Memory B cell (primary cell): ENCODE results near the gene BSN.

Experiments used
- ATAC-seq: fragments of 150-1000 bp; cut with Tn5 transposase; 2 replicates; pipeline ENCODE4 v1.10.0; 2021; ENCODE audit warnings: low read depth, mild to moderate bottlenecking, moderate library complexity
- DNase-seq, 2 donors: peaks; one replicate each; pipeline ENCODE4 v3.0.0; 2022; ENCODE audit warnings: low spot score in 2 of 2
- H3K27ac Mint-ChIP-seq: one replicate; pipeline ENCODE4 v1.8.0; 2022; ENCODE audit warnings: mild to moderate bottlenecking, moderate library complexity, mixed read lengths
- H3K27me3 Mint-ChIP-seq: one replicate; pipeline ENCODE4 v1.8.0; 2022; ENCODE audit warnings: mixed read lengths
- H3K36me3 Mint-ChIP-seq: one replicate; pipeline ENCODE4 v1.8.0; 2022; ENCODE audit warnings: mild to moderate bottlenecking, mixed read lengths
- H3K4me1 Mint-ChIP-seq: one replicate; pipeline ENCODE4 v1.8.0; 2022; ENCODE audit warnings: mixed read lengths
- H3K4me3 Mint-ChIP-seq: one replicate; pipeline ENCODE4 v1.8.0; 2022; ENCODE audit warnings: mild to moderate bottlenecking, moderate library complexity, mixed read lengths
- H3K9me3 Mint-ChIP-seq: one replicate; pipeline ENCODE4 v1.8.0; 2022; ENCODE audit warnings: mixed read lengths

BSN gene

DNA sequence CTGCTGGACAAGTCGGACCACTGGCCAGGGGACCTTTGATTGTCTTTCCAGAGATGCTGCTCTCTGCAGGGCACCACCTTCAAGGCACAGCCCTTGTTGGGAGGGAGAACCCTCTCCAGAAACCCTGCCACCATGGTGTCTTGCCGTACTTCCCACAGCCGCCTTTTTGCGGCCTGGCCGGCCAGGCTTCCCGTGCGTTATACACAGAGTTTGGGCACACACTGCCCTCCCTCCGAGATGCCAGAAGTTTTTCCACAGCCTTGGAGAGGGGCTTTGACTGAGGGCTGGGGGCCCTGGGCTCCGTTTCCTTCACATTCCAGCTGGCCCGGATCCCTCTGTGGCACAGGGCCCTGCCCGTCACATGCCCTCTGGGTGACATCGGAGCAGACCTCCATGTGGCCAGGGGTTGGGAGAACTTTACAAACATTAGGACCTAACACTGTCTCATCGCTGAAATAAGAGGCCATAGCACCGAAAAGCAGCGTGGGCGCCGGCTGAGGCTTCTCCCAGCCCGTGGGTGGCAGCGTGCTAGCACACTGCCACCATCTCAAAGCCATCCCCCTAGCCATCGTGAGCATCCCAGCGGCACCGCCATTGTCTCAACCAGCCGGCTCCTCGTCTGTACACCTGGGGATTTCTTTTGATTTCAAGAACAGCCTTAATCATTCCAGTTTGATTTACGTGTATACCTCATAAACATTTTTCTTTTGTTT lies 113.6 kb downstream of the BSN start:
- Mint-ChIP-seq H3K36me3 (no peaks in the 10 kb centered on the region), H3K9me3 (no peaks in the 10 kb centered on the region), H3K4me3 (no peak overlapping the region), H3K27ac (no peak overlapping the region), H3K27me3 (peaks cover 11% of the 10 kb centered on the region), H3K4me1 (peaks cover 6% of the 10 kb centered on the region)
- ATAC-seq (no peak), DNase-seq (no peak)

DNA sequence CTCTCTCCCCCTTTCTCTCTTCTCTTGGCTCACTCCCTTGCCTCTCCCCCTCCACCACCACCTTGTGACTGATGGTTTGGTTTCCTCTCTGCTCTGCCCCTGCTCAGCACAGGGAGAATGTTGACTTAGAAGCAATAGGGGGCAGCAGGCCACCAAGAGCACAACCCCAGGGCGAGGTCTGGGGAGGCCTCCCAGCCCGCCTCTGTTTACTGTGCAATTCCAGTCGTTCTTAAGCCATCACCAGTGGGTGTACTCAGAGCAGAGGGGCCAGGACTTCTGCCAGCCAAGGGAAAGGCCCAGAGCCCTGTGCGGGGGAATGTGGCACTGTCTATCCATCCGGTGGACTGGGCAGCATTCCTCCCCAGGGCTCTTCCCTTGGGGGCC lies 114.1 kb downstream of the BSN start:
- Mint-ChIP-seq H3K36me3 (no peaks in the 10 kb centered on the region), H3K4me1 (peaks cover 6% of the 10 kb centered on the region), H3K9me3 (no peaks in the 10 kb centered on the region), H3K27ac (no peak overlapping the region), H3K27me3 (peaks cover 11% of the 10 kb centered on the region), H3K4me3 (no peak overlapping the region)
- ATAC-seq (no peak), DNase-seq (no peak)

DNA sequence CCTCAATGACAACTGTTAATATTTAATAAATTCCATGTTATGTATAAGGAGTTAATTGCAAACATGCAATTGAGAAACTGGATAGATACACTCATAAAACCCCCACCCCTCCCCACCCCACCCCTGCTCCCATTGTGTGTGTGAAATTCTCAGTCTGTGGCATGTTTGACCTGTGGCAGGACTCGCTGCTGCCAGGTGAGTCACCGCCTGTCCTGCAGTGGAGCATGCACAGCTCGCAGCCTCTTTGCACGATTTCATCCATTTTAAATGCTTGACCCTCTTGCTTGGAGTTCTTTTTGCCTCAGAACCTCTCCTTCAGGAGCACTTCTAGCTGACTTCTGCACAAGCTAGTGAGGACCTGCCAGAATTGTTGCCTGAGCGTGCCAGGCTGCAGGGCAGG lies 114.6 kb downstream of the BSN start:
- Mint-ChIP-seq H3K9me3 (no peaks in the 10 kb centered on the region), H3K4me1 (peaks cover 10% of the 10 kb centered on the region), H3K27ac (no peak overlapping the region), H3K4me3 (no peak overlapping the region), H3K27me3 (peaks cover 11% of the 10 kb centered on the region), H3K36me3 (no peaks in the 10 kb centered on the region)
- DNase-seq (no peak), ATAC-seq (no peak)

DNA sequence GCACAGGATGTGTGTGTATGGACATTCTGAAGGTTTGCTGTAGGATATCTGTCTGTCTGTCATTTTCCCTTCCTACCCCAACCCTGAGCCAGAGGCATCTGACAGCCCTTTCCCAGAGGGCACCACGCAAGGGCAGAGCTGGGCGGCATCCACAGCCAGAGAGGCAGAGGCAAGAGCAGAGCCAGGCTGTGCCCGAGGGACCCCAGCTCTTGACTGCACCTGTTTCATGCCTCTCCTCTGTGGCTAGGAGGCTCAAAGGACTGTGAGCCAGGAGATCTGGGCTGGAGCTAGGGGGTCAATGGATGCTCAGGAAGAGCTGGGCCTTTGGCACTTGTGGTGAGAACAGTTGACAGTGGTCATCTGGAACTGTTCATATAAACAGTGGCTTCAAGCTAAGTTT lies 115.1 kb downstream of the BSN start:
- H3K4me3 Mint-ChIP-seq = no peak overlapping the region
- H3K4me1 Mint-ChIP-seq = peaks cover 10% of the 10 kb centered on the region
- ATAC-seq = no peak
- no peaks in the 10 kb centered on the region for H3K9me3 Mint-ChIP-seq
- no peaks in the 10 kb centered on the region for H3K36me3 Mint-ChIP-seq
- H3K27ac Mint-ChIP-seq = no peak overlapping the region
- no peak for DNase-seq
- H3K27me3 Mint-ChIP-seq = peaks cover 9% of the 10 kb centered on the region

DNA sequence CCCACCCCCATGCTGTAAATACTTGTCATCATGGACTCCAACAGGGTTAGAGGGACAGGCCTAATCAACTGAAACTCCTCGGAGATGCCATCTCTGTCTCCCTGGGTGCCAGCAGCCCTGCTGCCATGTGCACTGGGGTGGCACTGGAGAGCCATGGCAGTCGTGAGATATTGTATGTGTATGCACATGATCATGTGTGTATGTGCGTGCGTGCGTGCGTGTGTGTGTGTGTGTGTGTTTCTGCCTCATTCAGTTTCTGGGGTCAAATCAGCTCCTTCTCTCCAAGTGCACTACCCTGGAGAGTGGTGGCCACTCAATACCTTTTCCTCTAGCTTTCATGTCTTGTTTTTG lies 116.6 kb downstream of the BSN start:
- ATAC-seq (no peak), DNase-seq (no peak)
- peaks cover 1% of the 10 kb centered on the region for H3K36me3 Mint-ChIP-seq
- no peak overlapping the region for H3K27ac Mint-ChIP-seq
- H3K27me3 Mint-ChIP-seq = peaks cover 5% of the 10 kb centered on the region
- H3K4me3 Mint-ChIP-seq = no peak overlapping the region
- H3K4me1 Mint-ChIP-seq = peaks cover 18% of the 10 kb centered on the region
- H3K9me3 Mint-ChIP-seq = no peaks in the 10 kb centered on the region

DNA sequence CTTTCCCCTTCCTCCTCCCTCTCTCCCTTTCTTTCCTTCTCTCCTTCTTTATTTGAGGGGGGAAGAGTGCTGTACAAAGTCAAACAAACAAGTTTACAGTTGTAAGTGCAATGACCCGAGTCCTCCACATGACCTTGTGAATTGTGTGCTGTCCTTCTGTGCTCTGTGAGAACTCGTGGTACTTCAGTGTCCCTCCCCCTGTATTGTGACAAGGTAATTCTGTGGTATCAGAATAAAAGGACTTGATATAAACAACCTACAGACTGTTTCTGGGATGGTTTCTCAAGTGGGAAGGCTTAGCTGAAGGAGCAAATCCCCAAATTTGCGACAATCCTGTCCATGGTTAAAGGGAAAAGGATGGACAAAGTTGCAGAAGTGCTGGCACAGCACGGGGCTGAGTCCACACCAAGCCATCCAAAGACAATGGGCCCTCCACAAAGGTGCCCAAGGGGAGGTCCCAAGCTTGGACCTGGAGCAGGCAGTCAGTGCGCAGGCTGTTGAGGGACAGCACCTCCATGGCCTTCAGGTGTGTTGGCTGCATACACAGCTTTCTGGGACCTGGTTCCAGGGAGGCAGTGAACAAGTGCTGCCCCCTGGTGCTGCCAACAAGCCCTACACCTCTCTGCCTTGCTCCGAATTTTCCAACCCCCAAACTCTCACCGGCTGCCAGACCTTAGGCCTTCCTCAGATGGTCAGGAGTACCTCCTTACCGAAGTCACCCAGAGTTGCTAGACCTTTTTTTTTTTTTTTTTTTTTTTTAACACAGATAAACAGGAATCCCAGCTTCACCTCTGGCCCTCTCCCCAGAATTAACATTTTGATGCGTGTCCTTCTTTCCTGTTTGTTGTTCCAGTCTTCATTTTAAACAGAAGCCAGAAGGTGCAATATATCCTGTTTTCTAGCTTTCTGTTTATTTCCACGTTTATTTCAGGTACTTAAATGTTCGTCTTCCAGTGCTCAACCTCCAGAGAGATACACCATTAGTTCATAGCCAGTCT lies 117.3 kb downstream of the BSN start:
- no peak overlapping the region for H3K27ac Mint-ChIP-seq
- H3K27me3 Mint-ChIP-seq = peaks cover 3% of the 10 kb centered on the region
- H3K4me3 Mint-ChIP-seq = peak overlapping the region; percentile 49
- no peaks in the 10 kb centered on the region for H3K9me3 Mint-ChIP-seq
- peak; percentile 61 to 66 for DNase-seq
- no peak for ATAC-seq
- H3K36me3 Mint-ChIP-seq = peaks cover 2% of the 10 kb centered on the region
- peaks cover 18% of the 10 kb centered on the region for H3K4me1 Mint-ChIP-seq

DNA sequence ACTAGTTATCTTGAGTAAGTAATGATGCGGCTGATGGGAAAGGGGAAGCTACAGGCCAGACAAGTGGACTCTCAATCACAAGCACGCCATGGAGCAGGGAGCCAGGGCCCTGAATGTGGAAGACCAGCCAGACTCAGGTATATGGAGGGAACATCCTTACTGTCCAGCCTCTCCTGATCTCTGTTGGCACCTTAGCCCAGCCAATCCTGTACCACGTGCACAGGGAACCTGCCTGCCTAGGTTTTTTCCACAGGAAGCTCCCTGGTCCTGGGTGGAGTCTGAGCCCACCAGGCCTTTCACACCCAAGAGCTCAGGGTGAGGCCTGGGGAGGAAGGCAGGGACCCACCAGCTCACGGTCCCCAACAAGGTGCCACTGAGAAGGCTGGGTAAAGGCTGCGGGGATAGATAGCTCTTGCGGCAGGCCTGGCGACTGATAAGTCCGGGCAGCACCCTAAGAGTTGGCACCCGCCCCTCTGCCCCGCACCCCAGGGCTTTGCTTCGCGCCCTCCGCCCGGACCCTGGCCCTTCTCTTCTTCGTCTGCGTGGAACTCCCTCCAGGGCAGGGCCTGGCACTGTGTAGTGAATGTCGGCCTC lies 118.9 kb downstream of the BSN start:
- H3K27me3 Mint-ChIP-seq = peaks cover 2% of the 10 kb centered on the region

DNA sequence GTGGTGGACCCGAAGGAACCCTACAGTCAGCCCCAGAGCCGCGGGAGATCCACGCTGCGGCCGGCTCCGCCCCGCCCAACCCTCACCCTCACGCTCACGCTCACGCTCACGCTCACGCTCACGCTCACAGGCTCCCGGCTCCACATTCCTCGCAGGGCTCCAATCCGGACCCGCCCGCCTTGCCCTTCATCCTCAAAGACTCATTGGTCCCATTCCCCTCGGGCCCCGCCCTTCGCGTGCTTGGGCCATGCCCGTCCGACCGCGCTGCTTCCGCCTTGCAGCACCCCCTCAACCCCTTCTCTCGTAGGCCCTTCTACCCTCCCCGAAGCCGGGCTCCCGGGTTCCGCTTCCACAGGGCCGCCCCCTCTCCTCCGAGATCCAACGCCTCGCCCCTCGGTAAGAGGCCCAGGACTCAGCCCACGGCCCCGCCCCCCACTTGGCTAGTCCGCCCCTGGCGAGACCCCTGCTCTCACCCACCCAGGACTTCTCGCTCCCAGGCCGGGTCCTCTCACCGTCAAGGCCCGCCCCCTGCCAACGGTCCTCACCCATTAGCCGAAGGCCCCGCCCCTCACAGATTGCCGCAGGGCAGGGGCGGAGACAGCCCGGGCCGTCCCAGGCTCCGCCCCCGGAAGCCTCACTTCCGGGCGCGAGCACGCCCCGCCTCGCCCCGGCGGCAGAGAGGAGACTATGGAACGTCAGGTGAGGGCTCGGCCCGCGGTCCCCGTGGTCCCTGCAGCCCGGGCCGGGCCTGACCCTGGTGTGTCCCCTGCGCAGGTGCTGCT lies 119.6 kb downstream of the BSN start, which contains the start of gene APEH:
TSS of gene APEH (plus strand) at position 637 of the 782 bp plus-strand sequence. CDS start at position 688, 51 bp downstream.
- Mint-ChIP-seq H3K27ac (peak within 1 kb of the TSS; percentile 97), H3K4me1 (peaks cover 20% of the 10 kb centered on the region), H3K36me3 (peaks cover 8% of the 10 kb centered on the region), H3K27me3 (no peaks in the 10 kb centered on the region), H3K4me3 (peak within 1 kb of the TSS; percentile 96), H3K9me3 (no peaks in the 10 kb centered on the region)
- DNase-seq (peak; percentile 98 to 99), ATAC-seq (peak; percentile 82)

More for the DNA sequence above, 118.9 kb downstream of the BSN start:
- DNase-seq (no peak), ATAC-seq (no peak)
- peaks cover 20% of the 10 kb centered on the region for H3K4me1 Mint-ChIP-seq
- H3K27ac Mint-ChIP-seq = peak overlapping the region; percentile 97
- peaks cover 7% of the 10 kb centered on the region for H3K36me3 Mint-ChIP-seq
- no peaks in the 10 kb centered on the region for H3K9me3 Mint-ChIP-seq
- H3K4me3 Mint-ChIP-seq = peak overlapping the region; percentile 96

DNA sequence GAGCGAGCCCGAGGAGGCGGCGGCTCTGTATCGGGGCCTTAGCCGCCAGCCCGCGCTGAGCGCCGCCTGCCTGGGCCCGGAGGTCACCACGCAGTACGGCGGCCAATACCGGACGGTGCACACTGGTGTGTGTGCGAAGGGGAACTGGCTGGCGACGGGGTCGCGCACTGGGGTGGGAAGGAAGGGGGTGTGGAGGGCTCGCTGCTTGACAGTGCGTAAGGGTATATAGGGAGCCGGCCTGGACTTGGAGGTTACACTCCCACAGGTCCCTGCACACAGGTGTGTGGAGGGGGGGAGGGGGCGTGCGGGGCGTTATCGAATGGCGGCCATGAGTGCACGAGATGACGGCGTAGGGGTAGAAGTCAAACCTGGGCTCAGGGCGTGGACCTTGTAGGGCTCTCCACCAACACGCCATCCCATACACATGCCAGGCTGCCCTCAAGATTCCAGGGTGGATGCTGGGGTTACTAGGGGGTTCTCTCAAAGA lies 120.3 kb downstream of the BSN start:
- Mint-ChIP-seq H3K27me3 (no peaks in the 10 kb centered on the region), H3K9me3 (no peaks in the 10 kb centered on the region), H3K36me3 (peaks cover 8% of the 10 kb centered on the region), H3K27ac (peak overlapping the region; percentile 97), H3K4me3 (peak overlapping the region; percentile 96), H3K4me1 (peaks cover 20% of the 10 kb centered on the region)
- DNase-seq (no peak), ATAC-seq (peak; percentile 1)

DNA sequence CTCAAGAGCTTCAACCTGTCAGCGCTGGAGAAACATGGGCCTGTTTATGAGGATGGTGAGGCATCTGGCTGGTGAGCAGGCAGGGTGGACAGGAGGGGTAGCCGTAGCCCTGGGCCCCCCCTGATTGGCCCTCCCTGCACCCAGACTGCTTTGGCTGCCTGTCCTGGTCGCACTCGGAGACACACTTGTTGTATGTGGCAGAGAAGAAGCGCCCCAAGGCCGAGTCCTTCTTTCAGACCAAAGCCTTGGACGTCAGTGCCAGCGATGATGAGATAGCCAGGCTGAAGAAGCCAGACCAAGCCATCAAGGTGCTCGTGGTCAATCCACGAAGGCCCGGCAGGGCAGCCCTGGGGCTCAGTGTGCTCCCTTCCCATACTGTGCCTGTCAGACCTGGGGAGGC lies 121.6 kb downstream of the BSN start:
- Mint-ChIP-seq H3K4me1 (peaks cover 20% of the 10 kb centered on the region), H3K36me3 (peaks cover 21% of the 10 kb centered on the region), H3K27me3 (no peaks in the 10 kb centered on the region), H3K4me3 (no peak overlapping the region), H3K9me3 (no peaks in the 10 kb centered on the region), H3K27ac (no peak overlapping the region)
- DNase-seq (no peak), ATAC-seq (no peak)

DNA sequence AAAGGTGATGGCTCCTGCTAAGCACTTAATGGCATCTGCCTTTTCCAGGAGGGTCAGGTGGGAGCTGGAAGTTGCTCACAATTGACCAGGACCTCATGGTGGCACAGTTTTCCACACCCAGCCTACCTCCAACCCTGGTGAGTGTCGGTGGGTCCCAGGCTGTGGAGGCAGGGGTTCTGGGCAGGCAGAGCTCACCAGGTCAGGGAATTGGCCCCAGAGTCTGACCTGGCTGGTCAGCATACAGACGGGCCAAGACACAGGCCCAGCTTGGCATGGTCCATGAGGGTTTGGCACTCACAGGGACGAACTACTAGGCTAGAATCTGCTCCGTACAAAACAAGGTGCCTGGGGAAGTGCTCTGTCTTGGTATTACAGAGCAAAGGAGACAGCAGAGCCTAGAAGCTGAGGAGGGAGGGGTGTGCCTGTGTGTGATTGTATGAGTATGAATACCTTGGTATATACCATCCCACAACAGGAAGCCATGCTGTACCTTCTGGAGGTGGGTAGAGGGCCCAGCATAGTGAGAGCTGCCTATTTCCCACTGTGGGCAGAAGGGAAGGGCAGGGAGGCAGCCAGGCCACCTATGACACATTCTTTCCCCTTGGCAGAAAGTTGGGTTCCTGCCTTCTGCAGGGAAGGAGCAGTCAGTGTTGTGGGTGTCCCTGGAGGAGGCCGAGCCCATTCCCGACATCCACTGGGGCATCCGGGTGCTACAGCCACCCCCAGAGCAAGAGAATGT lies 126.4 kb downstream of the BSN start:
- Mint-ChIP-seq H3K27ac (no peak overlapping the region), H3K36me3 (peaks cover 36% of the 10 kb centered on the region), H3K9me3 (no peaks in the 10 kb centered on the region), H3K27me3 (peaks cover 3% of the 10 kb centered on the region), H3K4me1 (peaks cover 2% of the 10 kb centered on the region), H3K4me3 (no peak overlapping the region)
- ATAC-seq = no peak
- no peak for DNase-seq

DNA sequence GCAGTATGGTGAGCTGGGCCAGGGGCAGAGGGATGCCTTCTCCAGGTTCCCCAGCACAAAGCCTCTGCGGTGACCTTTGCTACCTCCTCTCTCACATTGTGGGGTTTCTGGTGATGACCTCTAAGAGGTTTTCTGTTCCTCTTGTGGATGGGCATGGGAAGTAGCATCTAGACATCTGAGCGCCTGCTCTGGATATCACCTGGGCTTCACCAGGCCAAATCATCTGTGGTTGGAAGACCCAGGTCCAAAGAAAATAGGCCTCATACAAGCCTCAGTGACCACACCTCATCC lies 126.9 kb downstream of the BSN start:
- Mint-ChIP-seq H3K36me3 (peaks cover 34% of the 10 kb centered on the region), H3K9me3 (no peaks in the 10 kb centered on the region)

DNA sequence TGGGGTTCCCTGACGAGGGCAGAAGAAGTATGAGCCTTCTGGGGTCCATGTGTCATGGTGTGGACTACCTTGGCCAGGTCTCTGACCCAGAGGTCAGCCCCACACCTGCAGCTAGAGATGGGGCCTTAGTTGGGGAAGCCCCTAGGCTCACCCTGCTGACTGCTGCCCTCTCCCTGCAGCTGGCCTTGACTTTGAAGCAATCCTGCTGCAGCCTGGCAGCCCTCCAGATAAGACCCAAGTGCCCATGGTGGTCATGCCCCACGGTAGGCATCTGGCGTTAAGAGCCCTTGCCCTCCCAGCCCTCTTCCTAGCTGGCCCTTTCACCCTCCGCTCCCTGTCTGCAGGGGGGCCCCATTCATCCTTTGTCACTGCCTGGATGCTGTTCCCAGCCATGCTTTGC lies 127.3 kb downstream of the BSN start:
- Mint-ChIP-seq H3K27ac (no peak overlapping the region), H3K36me3 (peaks cover 34% of the 10 kb centered on the region)

More for the DNA sequence above, 126.9 kb downstream of the BSN start:
- H3K4me3 Mint-ChIP-seq = no peak overlapping the region
- peaks cover 3% of the 10 kb centered on the region for H3K27me3 Mint-ChIP-seq
- ATAC-seq (no peak), DNase-seq (no peak)
- peaks cover 2% of the 10 kb centered on the region for H3K4me1 Mint-ChIP-seq
- no peak overlapping the region for H3K27ac Mint-ChIP-seq

More for the DNA sequence above, 127.3 kb downstream of the BSN start:
- Mint-ChIP-seq H3K4me3 (no peak overlapping the region), H3K27me3 (peaks cover 3% of the 10 kb centered on the region), H3K4me1 (peaks cover 2% of the 10 kb centered on the region), H3K9me3 (no peaks in the 10 kb centered on the region)
- ATAC-seq (no peak), DNase-seq (no peak)
